CD14-positive monocyte (primary cell): ENCODE results near the gene LAMA3. TPM values are rescaled to one million over a fixed set of nuclear protein-coding genes. Genes with fewer than 3 reads are reported as not detected.

ENCODE experiments used
- DNase-seq, 3 donors: peaks; one replicate each; pipeline ENCODE4 v3.0.0-alpha.2; 2011 to 2022
- H2AFZ ChIP-seq: 2 replicates; pipeline ENCODE4 v1.6.0; 2012; ENCODE audit warnings: mild to moderate bottlenecking, low read depth, low read length, inconsistent platforms; ENCODE audit not compliant: insufficient read depth, poor library complexity, severe bottlenecking
- H3K27ac ChIP-seq, 2 donors: 1 replicate in 1 of 2; 2 replicates in 1 of 2; pipeline ENCODE4 v1.5.1; 2012 to 2013; ENCODE audit warnings: low read length in 2 of 2, control low read depth in 1 of 2, inconsistent platforms in 1 of 2, low read depth in 1 of 2, mild to moderate bottlenecking in 1 of 2
- H3K27me3 ChIP-seq, 2 donors: one replicate each; pipeline versions ENCODE4 v1.6.0 to v1.6.1; 2011 to 2013; ENCODE audit warnings: low read length in 2 of 2; ENCODE audit not compliant: control insufficient read depth in 2 of 2, insufficient read depth in 2 of 2
- H3K36me3 ChIP-seq, 2 donors: replicated peaks in 1 of 2; 1 replicate in 1 of 2; 2 replicates in 1 of 2; pipeline versions ENCODE4 v1.5.1 to v1.6.1; 2012 to 2013; ENCODE audit warnings: low read length in 2 of 2, control low read depth in 1 of 2, inconsistent platforms in 1 of 2, mild to moderate bottlenecking in 1 of 2; ENCODE audit not compliant: insufficient read depth in 2 of 2, control insufficient read depth in 1 of 2
- H3K4me1 ChIP-seq, 2 donors: 1 replicate in 1 of 2; 2 replicates in 1 of 2; pipeline versions ENCODE4 v1.5.1 to v1.6.1; 2012 to 2013; ENCODE audit warnings: low read length in 2 of 2, control low read depth in 1 of 2, inconsistent platforms in 1 of 2, mild to moderate bottlenecking in 1 of 2, moderate library complexity in 1 of 2; ENCODE audit not compliant: insufficient read depth in 2 of 2, control insufficient read depth in 1 of 2
- H3K4me2 ChIP-seq: replicated peaks from 2 replicates; pipeline ENCODE3; 2012; ENCODE audit warnings: low read length, moderate library complexity, mild to moderate bottlenecking; ENCODE audit not compliant: poor library complexity, severe bottlenecking; ENCODE audit errors: extremely low read depth
- H3K4me3 ChIP-seq, 3 experiments: fragments of 200-600 bp in 1 of 3; sonication (generic) in 1 of 3; replicated peaks in 1 of 3; 1 replicate in 2 of 3; 2 replicates in 1 of 3; pipeline ENCODE4 v1.5.1; 2011 to 2013; ENCODE audit warnings: low read length in 3 of 3, mild to moderate bottlenecking in 3 of 3, control low read depth in 2 of 3, low read depth in 2 of 3, inconsistent platforms in 1 of 3, moderate library complexity in 1 of 3
- H3K79me2 ChIP-seq: 2 replicates; pipeline ENCODE4 v1.6.0; 2012; ENCODE audit warnings: mild to moderate bottlenecking, control low read depth, inconsistent platforms, low read length, moderate library complexity; ENCODE audit not compliant: insufficient read depth
- H3K9ac ChIP-seq: 2 replicates; pipeline ENCODE4 v1.6.0; 2017; ENCODE audit warnings: low read length, mild to moderate bottlenecking; ENCODE audit not compliant: insufficient read depth, poor library complexity, severe bottlenecking
- H3K9me3 ChIP-seq, 2 donors: replicated peaks in 1 of 2; 1 replicate in 1 of 2; 2 replicates in 1 of 2; pipeline versions ENCODE4 v1.5.1 to v1.6.1; 2012 to 2013; ENCODE audit warnings: low read length in 2 of 2, control low read depth in 1 of 2; ENCODE audit not compliant: control insufficient read depth in 1 of 2, insufficient read depth in 1 of 2
- H4K20me1 ChIP-seq: 2 replicates; pipeline ENCODE4 v1.6.0; 2012; ENCODE audit warnings: mild to moderate bottlenecking, low read length, control low read depth, moderate library complexity; ENCODE audit not compliant: insufficient read depth
- H3K27ac Mint-ChIP-seq, 7 donors: one replicate each; pipeline ENCODE4 v1.8.0; 2020; ENCODE audit warnings: mild to moderate bottlenecking in 7 of 7, mixed read lengths in 7 of 7, moderate library complexity in 6 of 7, inconsistent platforms in 2 of 7
- H3K27me3 Mint-ChIP-seq, 3 donors: one replicate each; pipeline ENCODE4 v1.8.0; 2021 to 2022; ENCODE audit warnings: low read depth in 3 of 3, mild to moderate bottlenecking in 3 of 3, mixed read lengths in 3 of 3, moderate library complexity in 3 of 3, inconsistent platforms in 1 of 3
- H3K36me3 Mint-ChIP-seq, 2 donors: one replicate each; pipeline ENCODE4 v1.8.0; 2020; ENCODE audit warnings: mixed read lengths in 2 of 2, inconsistent platforms in 1 of 2, mild to moderate bottlenecking in 1 of 2
- H3K4me1 Mint-ChIP-seq: one replicate; pipeline ENCODE4 v1.8.0; 2020; ENCODE audit warnings: mild to moderate bottlenecking, mixed read lengths
- H3K4me3 Mint-ChIP-seq, 2 donors: one replicate each; pipeline ENCODE4 v1.8.0; 2020; ENCODE audit warnings: mild to moderate bottlenecking in 2 of 2, mixed read lengths in 2 of 2, moderate library complexity in 1 of 2
- H3K9me3 Mint-ChIP-seq, 7 donors: one replicate each; pipeline ENCODE4 v1.8.0; 2020 to 2022; ENCODE audit warnings: mixed read lengths in 7 of 7, mild to moderate bottlenecking in 6 of 7, moderate library complexity in 6 of 7, inconsistent platforms in 2 of 7
- CTCF ChIP-seq: fragments of 200-600 bp; IDR thresholded peaks from one replicate; pipeline ENCODE4 v1.8.0; 2022; ENCODE audit warnings: antibody characterized with exemption, mild to moderate bottlenecking
- WGBS: methylation state at CpG from one replicate; pipeline ENCODE4 v1.1.5; 2013; ENCODE audit warnings: missing lambda C conversion rate; ENCODE audit not compliant: insufficient coverage; 5-methylcytosine and 5-hydroxymethylcytosine counted together
- intact Hi-C, 2 donors: fragments of 100-400 bp; cut with micrococcal nuclease; formaldehyde crosslinking; loops; one replicate each; pipeline versions ENCODE4 v1.15.0 to v1.15.1; 2023
- polyA plus RNA-seq, 3 donors: library from polyadenylated mRNA; depleted of rRNA in 1 of 3; unstranded in 2 of 3; stranded (reverse) in 1 of 3; fragments of 300-500 nt in 2 of 3; fragments of >200 nt in 1 of 3; fragmentation: Illumina TruSeq in 2 of 3; gene quantifications; 1 replicate in 2 of 3; 2 replicates in 1 of 3; pipeline ENCODE4 v1.2.3, GENCODE V29; 2012 to 2021

Gene LAMA3
- polyA plus RNA-seq, 3 donors, result not detected

GRCh38 chr18:23893653-23894052, 204.4 kb downstream of the LAMA3 start:
- no peak overlapping the region for H3K27ac ChIP-seq
- no peaks in the 10 kb centered on the region for H3K36me3 ChIP-seq
- H3K4me3 Mint-ChIP-seq, result no peak overlapping the region
- H3K4me1 Mint-ChIP-seq, result peaks cover 11% of the 10 kb centered on the region
- no peaks in the 10 kb centered on the region for H4K20me1 ChIP-seq
- H3K27me3 Mint-ChIP-seq, result peaks cover 0 to 5% (median 3%) of the 10 kb centered on the region in 3 donors
- no peaks in the 10 kb centered on the region for H3K36me3 Mint-ChIP-seq
- H3K27ac Mint-ChIP-seq, result peak overlapping the region in 1 of 7 donors; percentile 34
- no peak overlapping the region for H2AFZ ChIP-seq
- no peak overlapping the region for H3K9ac ChIP-seq
- no peaks in the 10 kb centered on the region for H3K27me3 ChIP-seq
- peaks cover 0 to 4% of the 10 kb centered on the region in 2 donors for H3K4me1 ChIP-seq
- TF ChIP-seq CTCF, result no peak
- intact Hi-C loops, result no loop called here
- WGBS, result 93% methylated on average over 5 of the region's 5 CpGs
- no peak overlapping the region for H3K4me2 ChIP-seq
- H3K79me2 ChIP-seq, result no peaks in the 10 kb centered on the region
- no peaks in the 10 kb centered on the region for H3K9me3 ChIP-seq
- H3K4me3 ChIP-seq, result no peak overlapping the region
- DNase-seq, result no peak
- H3K9me3 Mint-ChIP-seq, result peaks cover 0 to 3% (median 2%) of the 10 kb centered on the region in 7 donors

GRCh38 chr18:23894661-23895175, 205.5 kb downstream of the LAMA3 start:
- H3K4me3 ChIP-seq, result no peak overlapping the region
- no peak for DNase-seq
- WGBS, result 96% methylated on average over 13 of the region's 14 CpGs
- no peak overlapping the region for H2AFZ ChIP-seq
- intact Hi-C loops, result no loop called here
- no peaks in the 10 kb centered on the region for H3K36me3 ChIP-seq
- no peak overlapping the region for H3K9ac ChIP-seq
- Mint-ChIP-seq H3K27me3 (peaks cover 0 to 5% (median 3%) of the 10 kb centered on the region in 3 donors), H3K4me3 (no peak overlapping the region), H3K9me3 (peaks cover 0 to 3% (median 0%) of the 10 kb centered on the region in 7 donors), H3K4me1 (peaks cover 11% of the 10 kb centered on the region), H3K27ac (no peak overlapping the region), H3K36me3 (no peaks in the 10 kb centered on the region)
- H3K9me3 ChIP-seq, result no peaks in the 10 kb centered on the region
- H3K4me2 ChIP-seq, result no peak overlapping the region
- no peaks in the 10 kb centered on the region for H3K27me3 ChIP-seq
- H3K79me2 ChIP-seq, result no peaks in the 10 kb centered on the region
- H3K4me1 ChIP-seq, result peaks cover 0 to 4% of the 10 kb centered on the region in 2 donors
- no peaks in the 10 kb centered on the region for H4K20me1 ChIP-seq
- H3K27ac ChIP-seq, result no peak overlapping the region
- no peak for TF ChIP-seq CTCF
